Smooth muscle cell of the brain vasculature (primary cell): ENCODE data around the gene GNPAT.

Experiments used
- DNase-seq: peaks from one replicate; pipeline ENCODE4 v3.0.0-alpha.2; 2012; ENCODE audit warnings: low read depth, low spot score

Gene GNPAT

GRCh38 chr1:231213831-231214573 lies 27.0 kb upstream of the GNPAT start:
- no peak for DNase-seq

- DNase-seq: no peak
These were observed 25.9 kb upstream of the GNPAT start for GRCh38 chr1:231214918-231215680.

GRCh38 chr1:231215681-231216385 lies 25.2 kb upstream of the GNPAT start:
- no peak for DNase-seq

- DNase-seq: no peak
These were observed 24.5 kb upstream of the GNPAT start for GRCh38 chr1:231216498-231216897.

- no peak for DNase-seq
These were observed 24.0 kb upstream of the GNPAT start for GRCh38 chr1:231217056-231217455.

GRCh38 chr1:231218078-231218477 lies 22.9 kb upstream of the GNPAT start:
- DNase-seq: no peak

GRCh38 chr1:231219422-231220401 lies 21.3 kb upstream of the GNPAT start:
- DNase-seq: no peak

- no peak for DNase-seq
These were observed 20.2 kb upstream of the GNPAT start for GRCh38 chr1:231220801-231221200.

- DNase-seq: no peak
These were observed 14.9 kb upstream of the GNPAT start for GRCh38 chr1:231226156-231226555.

- DNase-seq: no peak
These were observed 9.5 kb upstream of the GNPAT start for GRCh38 chr1:231231511-231231910.

- no peak for DNase-seq
These were observed 7.9 kb upstream of the GNPAT start for GRCh38 chr1:231232870-231233734.

GRCh38 chr1:231233735-231234417 lies 7.1 kb upstream of the GNPAT start:
- no peak for DNase-seq

GRCh38 chr1:231234506-231234905 lies 6.5 kb upstream of the GNPAT start:
- no peak for DNase-seq

- DNase-seq: no peak
These were observed 5.3 kb upstream of the GNPAT start for GRCh38 chr1:231235526-231236207.

GRCh38 chr1:231236208-231236591 lies 4.8 kb upstream of the GNPAT start:
- DNase-seq: no peak

- no peak for DNase-seq
These were observed 4.1 kb upstream of the GNPAT start for GRCh38 chr1:231236938-231237337.

- no peak for DNase-seq
These were observed 2.7 kb upstream of the GNPAT start for GRCh38 chr1:231238298-231238697.

GRCh38 chr1:231240531-231240882 lies 505 bp upstream of the GNPAT start:
- no peak for DNase-seq

GRCh38 chr1:231241750-231242149 lies 738 bp downstream of the GNPAT start:
- DNase-seq: no peak
